Measurements from ENCODE around the gene STX17.

GRCh38 chr9:99863955-99864354, 42.5 kb upstream of the STX17 start:
- TF ChIP-seq, protein P1, sequence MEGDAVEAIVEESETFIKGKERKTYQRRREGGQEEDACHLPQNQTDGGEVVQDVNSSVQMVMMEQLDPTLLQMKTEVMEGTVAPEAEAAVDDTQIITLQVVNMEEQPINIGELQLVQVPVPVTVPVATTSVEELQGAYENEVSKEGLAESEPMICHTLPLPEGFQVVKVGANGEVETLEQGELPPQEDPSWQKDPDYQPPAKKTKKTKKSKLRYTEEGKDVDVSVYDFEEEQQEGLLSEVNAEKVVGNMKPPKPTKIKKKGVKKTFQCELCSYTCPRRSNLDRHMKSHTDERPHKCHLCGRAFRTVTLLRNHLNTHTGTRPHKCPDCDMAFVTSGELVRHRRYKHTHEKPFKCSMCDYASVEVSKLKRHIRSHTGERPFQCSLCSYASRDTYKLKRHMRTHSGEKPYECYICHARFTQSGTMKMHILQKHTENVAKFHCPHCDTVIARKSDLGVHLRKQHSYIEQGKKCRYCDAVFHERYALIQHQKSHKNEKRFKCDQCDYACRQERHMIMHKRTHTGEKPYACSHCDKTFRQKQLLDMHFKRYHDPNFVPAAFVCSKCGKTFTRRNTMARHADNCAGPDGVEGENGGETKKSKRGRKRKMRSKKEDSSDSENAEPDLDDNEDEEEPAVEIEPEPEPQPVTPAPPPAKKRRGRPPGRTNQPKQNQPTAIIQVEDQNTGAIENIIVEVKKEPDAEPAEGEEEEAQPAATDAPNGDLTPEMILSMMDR (IDR thresholded peaks at IDR 0.05; ENCODE audit: low read depth, low read length) = no peak
- TF ChIP-seq EZH2phosphoT487 (IDR thresholded peaks at IDR 0.05; ENCODE audit: low read depth) = no peak
